HL-60/S4 (cell line): Measurements from ENCODE around the gene KSR1.
"Not testable (repeated sequence)": the region's sequence is repeated elsewhere in the genome, so short reads cannot be mapped to it uniquely, and the experiment has no call there.

Experiments
- in situ Hi-C: fragments of 300-500 bp; cut with MboI; formaldehyde crosslinking; loops from 2 replicates; pipeline ENCODE4 v1.14.3; 2022; ENCODE audit warnings: low sequenced_read_pairs

KSR1 gene

GRCh38 chr17:27669136-27669535 is 212.9 kb downstream of the KSR1 start:
- in situ Hi-C loops: no loop called here

GRCh38 chr17:27669850-27670249 is 213.6 kb downstream of the KSR1 start:
- in situ Hi-C loops: no loop called here

DNA sequence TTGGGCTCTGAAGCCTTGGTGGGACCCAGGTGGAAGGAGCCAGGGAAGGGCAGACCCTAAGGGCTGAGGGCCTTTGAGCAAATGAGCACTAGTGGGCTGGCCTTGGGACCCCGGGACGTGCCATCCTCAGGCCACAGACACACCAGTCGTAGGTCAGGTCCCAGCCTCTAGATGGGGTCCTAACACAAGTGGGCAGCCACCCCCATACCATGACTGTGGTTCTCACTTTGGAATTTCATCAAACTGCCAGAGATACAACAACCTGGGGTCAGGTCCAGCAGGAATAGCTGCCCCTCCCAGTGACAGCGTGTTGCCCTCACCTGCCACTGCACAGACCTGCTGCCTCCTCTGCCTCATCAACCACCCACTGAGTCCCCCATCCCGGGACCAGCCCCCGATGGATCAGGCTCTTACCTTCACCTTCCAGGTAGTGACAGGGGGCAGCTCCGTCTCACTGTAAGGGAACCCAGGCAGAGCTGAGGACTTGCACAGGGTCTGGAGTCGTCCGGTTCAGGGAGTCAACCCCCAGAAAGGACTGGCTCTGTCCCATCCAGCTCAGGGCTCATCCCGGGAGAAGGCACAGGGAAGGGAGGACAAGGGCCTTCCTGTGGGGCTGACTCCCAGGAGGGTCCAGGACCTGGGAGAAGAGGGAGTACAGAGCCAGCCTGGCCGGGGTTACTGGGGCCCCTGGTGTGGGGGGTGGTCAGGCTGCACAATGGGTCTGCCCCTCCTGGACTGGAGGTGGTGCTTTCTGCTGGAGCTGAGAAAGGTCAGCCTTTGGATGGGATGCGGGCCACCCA is 214.7 kb downstream of the KSR1 start:
- in situ Hi-C loops: no loop called here

- in situ Hi-C loops: no loop called here
Observed at GRCh38 chr17:27671591-27671910, 215.3 kb downstream of the KSR1 start.

GRCh38 chr17:27671977-27672480 is 215.8 kb downstream of the KSR1 start:
- in situ Hi-C loops: not testable (repeated sequence)

- in situ Hi-C loops: no loop called here
Observed at GRCh38 chr17:27674335-27674734, 218.1 kb downstream of the KSR1 start.
